ENCODE data around the gene ORAI1.
"Not testable (repeated sequence)": the region's sequence is repeated elsewhere in the genome, so short reads cannot be mapped to it uniquely, and the experiment has no call there.

The ORAI1 gene

GRCh38 chr12:121608301-121608700 lies 18.0 kb upstream of the ORAI1 start:
- no peak for DNase-seq

- DNase-seq: no peak
These were observed 15.8 kb upstream of the ORAI1 start for GRCh38 chr12:121610239-121611149.

- peak; percentile 87 for DNase-seq
These were observed 15.0 kb upstream of the ORAI1 start for GRCh38 chr12:121611306-121611705.

- no peak for DNase-seq
These were observed 12.9 kb upstream of the ORAI1 start for GRCh38 chr12:121613462-121613861.

GRCh38 chr12:121614872-121615467 lies 11.4 kb upstream of the ORAI1 start:
- no peak for DNase-seq

- DNase-seq: no peak
These were observed 7.6 kb upstream of the ORAI1 start for GRCh38 chr12:121618659-121619233.

GRCh38 chr12:121620333-121620891 lies 5.9 kb upstream of the ORAI1 start:
- DNase-seq: no peak

GRCh38 chr12:121626853-121627640 lies 717 bp downstream of the ORAI1 start:
- peak; percentile 85 for DNase-seq

- DNase-seq: peak; percentile 22
These were observed 1.7 kb downstream of the ORAI1 start for GRCh38 chr12:121628037-121628436.

- DNase-seq: no peak
These were observed 2.2 kb downstream of the ORAI1 start for GRCh38 chr12:121628536-121628935.

- no peak for DNase-seq
These were observed 4.5 kb downstream of the ORAI1 start for GRCh38 chr12:121630791-121631355.

- peak; percentile 48 for DNase-seq
These were observed 6.0 kb downstream of the ORAI1 start for GRCh38 chr12:121632069-121632970.

- DNase-seq: not testable (repeated sequence)
These were observed 7.5 kb downstream of the ORAI1 start for GRCh38 chr12:121633833-121634196.

GRCh38 chr12:121634836-121635235 lies 8.5 kb downstream of the ORAI1 start:
- no peak for DNase-seq

GRCh38 chr12:121637231-121637914 lies 11.0 kb downstream of the ORAI1 start:
- no peak for DNase-seq

GRCh38 chr12:121638298-121639202 lies 12.2 kb downstream of the ORAI1 start:
- no peak for DNase-seq

- DNase-seq: no peak
These were observed 15.0 kb downstream of the ORAI1 start for GRCh38 chr12:121641343-121641630.

- no peak for DNase-seq
These were observed 22.2 kb downstream of the ORAI1 start for GRCh38 chr12:121648458-121649028.

- no peak for DNase-seq
These were observed 23.0 kb downstream of the ORAI1 start for GRCh38 chr12:121649322-121649721.
